ENCODE measurements around the gene NLGN1.

Gene NLGN1

DNA sequence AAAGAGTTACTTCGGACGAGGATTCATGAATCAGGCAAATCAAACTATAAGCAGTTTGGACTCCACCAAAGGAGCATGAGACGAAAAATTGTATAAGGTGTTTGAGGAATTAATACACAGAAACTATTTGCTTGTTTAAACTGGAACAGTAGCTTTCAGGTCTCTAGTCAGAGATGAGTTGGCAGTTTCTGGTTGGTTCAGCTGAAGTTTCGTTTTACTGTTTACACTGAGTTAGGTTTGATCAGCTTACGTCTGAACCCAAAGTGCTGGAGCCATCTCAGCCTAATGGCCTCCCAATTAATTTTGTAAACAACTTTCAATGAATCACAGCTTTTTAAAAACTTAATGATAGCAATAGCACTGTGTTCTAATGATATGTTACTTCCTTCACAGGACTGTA is 703.7 kb downstream of the NLGN1 start:
- H3K9me3 ChIP-seq (ENCODE audit: severe bottlenecking) = no peaks in the 10 kb centered on the region
- H3K4me1 ChIP-seq (ENCODE audit: insufficient read depth, poor library complexity, severe bottlenecking) = no peaks in the 10 kb centered on the region
- no peaks in the 10 kb centered on the region for H3K36me3 ChIP-seq (ENCODE audit: low read depth)
- no peak overlapping the region for H3K4me3 ChIP-seq (ENCODE audit: severe bottlenecking)
- H3K27ac ChIP-seq (ENCODE audit: poor library complexity, severe bottlenecking) = no peak overlapping the region
- ATAC-seq (ENCODE audit: low read depth) (no peak), DNase-seq (ENCODE audit: low spot score) (no peak)
- no peaks in the 10 kb centered on the region for H3K27me3 ChIP-seq (ENCODE audit: insufficient read depth, poor library complexity, severe bottlenecking)
- TF ChIP-seq, protein P1, sequence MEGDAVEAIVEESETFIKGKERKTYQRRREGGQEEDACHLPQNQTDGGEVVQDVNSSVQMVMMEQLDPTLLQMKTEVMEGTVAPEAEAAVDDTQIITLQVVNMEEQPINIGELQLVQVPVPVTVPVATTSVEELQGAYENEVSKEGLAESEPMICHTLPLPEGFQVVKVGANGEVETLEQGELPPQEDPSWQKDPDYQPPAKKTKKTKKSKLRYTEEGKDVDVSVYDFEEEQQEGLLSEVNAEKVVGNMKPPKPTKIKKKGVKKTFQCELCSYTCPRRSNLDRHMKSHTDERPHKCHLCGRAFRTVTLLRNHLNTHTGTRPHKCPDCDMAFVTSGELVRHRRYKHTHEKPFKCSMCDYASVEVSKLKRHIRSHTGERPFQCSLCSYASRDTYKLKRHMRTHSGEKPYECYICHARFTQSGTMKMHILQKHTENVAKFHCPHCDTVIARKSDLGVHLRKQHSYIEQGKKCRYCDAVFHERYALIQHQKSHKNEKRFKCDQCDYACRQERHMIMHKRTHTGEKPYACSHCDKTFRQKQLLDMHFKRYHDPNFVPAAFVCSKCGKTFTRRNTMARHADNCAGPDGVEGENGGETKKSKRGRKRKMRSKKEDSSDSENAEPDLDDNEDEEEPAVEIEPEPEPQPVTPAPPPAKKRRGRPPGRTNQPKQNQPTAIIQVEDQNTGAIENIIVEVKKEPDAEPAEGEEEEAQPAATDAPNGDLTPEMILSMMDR (IDR thresholded peaks at IDR 0.05; ENCODE audit: poor library complexity, severe bottlenecking) = no peak

DNA sequence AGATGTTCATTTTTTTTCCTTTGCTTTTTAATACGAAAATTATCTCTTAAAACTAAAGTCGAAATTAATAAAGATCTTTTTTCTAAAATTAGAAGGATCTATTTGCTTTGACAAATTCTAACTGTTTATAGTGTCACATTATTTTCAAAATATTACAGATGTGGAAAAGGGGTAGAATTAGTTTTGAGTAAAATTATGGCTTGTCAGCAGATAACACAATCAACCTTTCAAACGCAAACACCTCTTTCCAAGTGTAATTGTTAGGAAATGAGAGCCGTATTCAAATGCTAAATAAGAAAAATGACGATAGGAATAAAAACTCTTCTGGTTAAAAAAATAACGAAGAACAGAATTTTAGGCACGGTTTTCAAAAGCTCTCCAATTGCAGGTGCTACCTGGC is 704.7 kb downstream of the NLGN1 start:
- Histone ChIP-seq H3K4me1 (ENCODE audit: insufficient read depth, poor library complexity, severe bottlenecking) (no peaks in the 10 kb centered on the region), H3K27ac (ENCODE audit: poor library complexity, severe bottlenecking) (no peak overlapping the region), H3K27me3 (ENCODE audit: insufficient read depth, poor library complexity, severe bottlenecking) (no peaks in the 10 kb centered on the region), H3K36me3 (ENCODE audit: low read depth) (no peaks in the 10 kb centered on the region), H3K9me3 (ENCODE audit: severe bottlenecking) (no peaks in the 10 kb centered on the region), H3K4me3 (ENCODE audit: severe bottlenecking) (no peak overlapping the region)
- no peak for ATAC-seq (ENCODE audit: low read depth)
- DNase-seq (ENCODE audit: low spot score) = no peak
- TF ChIP-seq, protein P1 (IDR thresholded peaks at IDR 0.05; ENCODE audit: poor library complexity, severe bottlenecking) = no peak

DNA sequence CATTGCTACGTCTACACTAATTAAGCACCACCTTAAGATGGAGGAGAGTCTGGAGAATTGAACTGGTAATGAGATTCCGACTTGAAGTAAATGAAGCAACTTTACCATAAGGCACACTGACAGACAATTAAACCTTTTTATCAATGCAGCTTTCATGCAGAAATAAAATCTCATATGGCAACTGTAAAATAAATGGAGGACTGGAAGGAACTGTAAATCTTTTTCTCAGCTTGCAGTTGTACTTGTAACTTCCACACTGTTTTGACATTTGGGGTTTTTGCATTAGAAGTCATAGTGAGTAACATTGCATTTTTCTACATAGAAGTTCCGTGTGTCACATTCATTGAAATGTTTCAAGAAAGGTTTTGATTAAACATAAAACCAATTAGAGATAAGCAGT is 705.3 kb downstream of the NLGN1 start:
- TF ChIP-seq, protein P1 (IDR thresholded peaks at IDR 0.05; ENCODE audit: poor library complexity, severe bottlenecking) = no peak
- Histone ChIP-seq H3K27ac (ENCODE audit: poor library complexity, severe bottlenecking) (no peak overlapping the region), H3K4me1 (ENCODE audit: insufficient read depth, poor library complexity, severe bottlenecking) (no peaks in the 10 kb centered on the region), H3K4me3 (ENCODE audit: severe bottlenecking) (no peak overlapping the region), H3K27me3 (ENCODE audit: insufficient read depth, poor library complexity, severe bottlenecking) (no peaks in the 10 kb centered on the region), H3K36me3 (ENCODE audit: low read depth) (no peaks in the 10 kb centered on the region), H3K9me3 (ENCODE audit: severe bottlenecking) (no peaks in the 10 kb centered on the region)
- DNase-seq (ENCODE audit: low spot score) (no peak), ATAC-seq (ENCODE audit: low read depth) (no peak)

DNA sequence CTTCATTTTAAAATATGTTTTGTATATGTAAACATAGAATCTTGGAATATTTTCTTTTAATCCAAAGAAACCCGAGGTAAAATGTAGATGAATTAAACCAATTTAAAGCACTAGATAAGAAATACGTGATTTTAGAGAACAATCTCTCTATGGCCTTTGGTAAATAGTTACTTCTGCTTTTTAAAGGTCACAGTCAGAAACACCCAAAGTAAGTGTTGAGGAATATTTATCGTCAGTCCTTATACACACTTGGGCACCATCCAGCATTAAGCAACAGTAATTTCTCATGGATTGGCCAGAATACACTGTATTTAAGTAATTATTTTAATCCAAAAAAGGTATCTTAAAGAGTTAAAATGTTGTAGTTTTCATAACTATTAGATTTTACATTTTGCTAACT is 713.2 kb downstream of the NLGN1 start:
- TF ChIP-seq, protein P1 (IDR thresholded peaks at IDR 0.05; ENCODE audit: poor library complexity, severe bottlenecking) = no peak
- H3K27me3 ChIP-seq (ENCODE audit: insufficient read depth, poor library complexity, severe bottlenecking) = no peaks in the 10 kb centered on the region
- H3K36me3 ChIP-seq (ENCODE audit: low read depth) = no peaks in the 10 kb centered on the region
- no peaks in the 10 kb centered on the region for H3K9me3 ChIP-seq (ENCODE audit: severe bottlenecking)
- no peak overlapping the region for H3K4me3 ChIP-seq (ENCODE audit: severe bottlenecking)
- H3K4me1 ChIP-seq (ENCODE audit: insufficient read depth, poor library complexity, severe bottlenecking) = no peaks in the 10 kb centered on the region
- DNase-seq (ENCODE audit: low spot score) (no peak), ATAC-seq (ENCODE audit: low read depth) (no peak)
- H3K27ac ChIP-seq (ENCODE audit: poor library complexity, severe bottlenecking) = no peak overlapping the region

DNA sequence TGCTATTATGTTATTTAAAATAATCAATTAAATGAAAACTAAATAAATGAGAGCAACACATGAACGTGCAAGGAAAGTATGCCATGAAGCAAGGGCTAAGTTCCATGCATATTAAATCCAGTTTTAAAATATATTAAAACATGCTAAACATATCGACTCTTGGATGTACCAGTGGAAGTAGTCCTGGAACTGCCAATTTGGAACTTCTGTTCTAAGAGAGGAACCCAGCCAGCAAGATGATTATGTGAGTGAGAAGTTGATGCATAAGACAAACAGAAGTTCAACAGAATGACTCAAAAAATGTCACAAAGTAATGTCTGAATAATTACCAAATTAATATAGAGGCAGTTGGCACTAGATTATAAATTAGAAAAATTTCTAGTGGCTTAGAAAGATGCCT is 714.2 kb downstream of the NLGN1 start:
- Histone ChIP-seq H3K4me1 (ENCODE audit: insufficient read depth, poor library complexity, severe bottlenecking) (no peaks in the 10 kb centered on the region), H3K4me3 (ENCODE audit: severe bottlenecking) (no peak overlapping the region), H3K27me3 (ENCODE audit: insufficient read depth, poor library complexity, severe bottlenecking) (no peaks in the 10 kb centered on the region), H3K27ac (ENCODE audit: poor library complexity, severe bottlenecking) (no peak overlapping the region), H3K36me3 (ENCODE audit: low read depth) (no peaks in the 10 kb centered on the region), H3K9me3 (ENCODE audit: severe bottlenecking) (no peaks in the 10 kb centered on the region)
- TF ChIP-seq, protein P1 (IDR thresholded peaks at IDR 0.05; ENCODE audit: poor library complexity, severe bottlenecking) = no peak
- no peak for ATAC-seq (ENCODE audit: low read depth)
- DNase-seq (ENCODE audit: low spot score) = no peak

All from RWPE2 (cell line).